Colonic mucosa (tissue), 4 donors: ENCODE results near the gene ZNRF2. TPM values are rescaled to one million over a fixed set of nuclear protein-coding genes. Genes with fewer than 3 reads are reported as not detected.
"Not testable (repeated sequence)": the region's sequence is repeated elsewhere in the genome, so short reads cannot be mapped to it uniquely, and the experiment has no call there.

Experiments
- DNase-seq: peaks from one replicate; pipeline ENCODE4 v3.0.0-alpha.2; 2020
- H3K27ac ChIP-seq: fragments of 200-600 bp; one replicate; pipeline ENCODE4 v1.8.0; 2021
- H3K27me3 ChIP-seq: fragments of 200-600 bp; one replicate; pipeline ENCODE4 v1.8.0; 2021
- H3K36me3 ChIP-seq: fragments of 200-600 bp; one replicate; pipeline ENCODE4 v1.8.0; 2021
- H3K4me1 ChIP-seq: fragments of 200-600 bp; one replicate; pipeline ENCODE4 v1.8.0; 2021; ENCODE audit warnings: mild to moderate bottlenecking
- H3K4me3 ChIP-seq: fragments of 200-600 bp; one replicate; pipeline ENCODE4 v1.8.0; 2021
- H3K9ac ChIP-seq, 2 donors: one replicate each; pipeline ENCODE4 v1.7.0; 2013; ENCODE audit warnings: control low read depth in 2 of 2, low read depth in 2 of 2, low read length in 2 of 2
- H3K9me3 ChIP-seq: fragments of 200-600 bp; one replicate; pipeline ENCODE4 v1.8.0; 2021
- CTCF ChIP-seq: fragments of 200-600 bp; IDR thresholded peaks from one replicate; pipeline ENCODE4 v1.8.0; 2022; ENCODE audit warnings: antibody characterized with exemption, mild to moderate bottlenecking
- intact Hi-C: fragments of 100-400 bp; cut with DNase I; formaldehyde crosslinking; loops from one replicate; pipeline ENCODE4 v1.14.1; 2022
- total RNA-seq, 2 donors: library from RNA; stranded (reverse); fragmentation: NEBNext Ultra II Directional in 1 of 2; extraction: Animal tissue kit (Norgen Biotek cat#: 25700) in 1 of 2; gene quantifications; one replicate each; pipeline ENCODE4 v1.2.1, GENCODE V29; 2021
- donor health status: healthy.
- donor health status: DM: no; HTN: no; CAD: no.
- donor health status: DM: no; HTN: no; CAD: no.

Gene ZNRF2
- total RNA-seq, 2 donors from 2014 or later: 42.4 to 45.9 TPM

GRCh38 chr7:30379131-30379530 lies 94.7 kb downstream of the ZNRF2 start:
- Histone ChIP-seq H3K27me3 (no peaks in the 10 kb centered on the region), H3K4me3 (no peak overlapping the region), H3K36me3 (no peaks in the 10 kb centered on the region), H3K9ac (no peak overlapping the region), H3K27ac (no peak overlapping the region), H3K9me3 (no peaks in the 10 kb centered on the region), H3K4me1 (no peaks in the 10 kb centered on the region)
- no peak for TF ChIP-seq CTCF
- no peak for DNase-seq
- intact Hi-C loops: no loop called here

- no peaks in the 10 kb centered on the region for H3K27me3 ChIP-seq
- no peaks in the 10 kb centered on the region for H3K9me3 ChIP-seq
- H3K4me3 ChIP-seq: no peak overlapping the region
- no peak overlapping the region for H3K27ac ChIP-seq
- TF ChIP-seq CTCF: no peak
- DNase-seq: no peak
- no peaks in the 10 kb centered on the region for H3K36me3 ChIP-seq
- H3K4me1 ChIP-seq: no peaks in the 10 kb centered on the region
- H3K9ac ChIP-seq: no peak overlapping the region
- intact Hi-C loops: no loop called here
Observed at GRCh38 chr7:30379741-30380140, 95.3 kb downstream of the ZNRF2 start.

GRCh38 chr7:30380294-30380693 lies 95.9 kb downstream of the ZNRF2 start:
- Histone ChIP-seq H3K4me1 (no peaks in the 10 kb centered on the region), H3K27me3 (no peaks in the 10 kb centered on the region), H3K27ac (no peak overlapping the region), H3K36me3 (no peaks in the 10 kb centered on the region), H3K4me3 (no peak overlapping the region), H3K9ac (no peak overlapping the region), H3K9me3 (no peaks in the 10 kb centered on the region)
- no peak for TF ChIP-seq CTCF
- DNase-seq: no peak
- intact Hi-C loops: no loop called here

- H3K27ac ChIP-seq, H3K4me3 ChIP-seq, H3K4me1 ChIP-seq, H3K36me3 ChIP-seq, DNase-seq, H3K9me3 ChIP-seq, H3K9ac ChIP-seq, intact Hi-C loops, H3K27me3 ChIP-seq: not testable (repeated sequence)
Observed at GRCh38 chr7:30380824-30381223, 96.4 kb downstream of the ZNRF2 start.

- intact Hi-C loops: no loop called here
- Histone ChIP-seq H3K4me3 (no peak overlapping the region), H3K4me1 (no peaks in the 10 kb centered on the region), H3K9ac (no peak overlapping the region), H3K36me3 (no peaks in the 10 kb centered on the region), H3K27me3 (no peaks in the 10 kb centered on the region), H3K9me3 (no peaks in the 10 kb centered on the region), H3K27ac (no peak overlapping the region)
- no peak for DNase-seq
- TF ChIP-seq CTCF: no peak
Observed at GRCh38 chr7:30382607-30383006, 98.2 kb downstream of the ZNRF2 start.

GRCh38 chr7:30389791-30390190 lies 105.4 kb downstream of the ZNRF2 start:
- Histone ChIP-seq H3K36me3 (no peaks in the 10 kb centered on the region), H3K4me1 (no peaks in the 10 kb centered on the region), H3K27ac (no peak overlapping the region), H3K4me3 (no peak overlapping the region), H3K9me3 (no peaks in the 10 kb centered on the region), H3K9ac (no peak overlapping the region), H3K27me3 (no peaks in the 10 kb centered on the region)
- no peak for DNase-seq
- TF ChIP-seq CTCF: no peak
- intact Hi-C loops: no loop called here
